CMK (cell line): Measurements from ENCODE around the gene SAMD8.
"Not testable (repeated sequence)": the region's sequence is repeated elsewhere in the genome, so short reads cannot be mapped to it uniquely, and the experiment has no call there.

Experiments used
- DNase-seq: peaks from one replicate; pipeline ENCODE4 v3.0.0-alpha.2; 2010; ENCODE audit warnings: low read depth

SAMD8 gene

DNA sequence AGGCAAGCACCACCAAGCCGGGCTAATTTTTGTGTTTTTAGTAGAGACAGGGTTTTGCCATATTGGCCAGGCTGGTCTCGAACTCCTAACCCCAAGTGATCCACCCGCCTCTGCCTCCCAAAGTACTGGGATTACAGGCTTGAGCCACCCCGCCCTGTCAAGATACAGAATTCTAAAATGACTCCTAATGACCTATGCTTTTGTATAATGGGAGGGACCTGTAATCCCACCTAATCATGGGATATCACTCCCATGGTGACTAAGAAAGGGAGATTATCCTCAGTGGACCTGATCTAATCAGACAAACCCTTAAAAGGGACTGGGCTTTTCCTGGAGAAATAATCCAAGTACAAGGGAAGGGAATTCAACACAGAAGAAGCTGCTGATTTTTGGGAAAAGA, 28.8 kb downstream of the SAMD8 start:
- no peak for DNase-seq

GRCh38 chr10:75143353-75143752, 31.9 kb downstream of the SAMD8 start:
- DNase-seq: no peak

DNA sequence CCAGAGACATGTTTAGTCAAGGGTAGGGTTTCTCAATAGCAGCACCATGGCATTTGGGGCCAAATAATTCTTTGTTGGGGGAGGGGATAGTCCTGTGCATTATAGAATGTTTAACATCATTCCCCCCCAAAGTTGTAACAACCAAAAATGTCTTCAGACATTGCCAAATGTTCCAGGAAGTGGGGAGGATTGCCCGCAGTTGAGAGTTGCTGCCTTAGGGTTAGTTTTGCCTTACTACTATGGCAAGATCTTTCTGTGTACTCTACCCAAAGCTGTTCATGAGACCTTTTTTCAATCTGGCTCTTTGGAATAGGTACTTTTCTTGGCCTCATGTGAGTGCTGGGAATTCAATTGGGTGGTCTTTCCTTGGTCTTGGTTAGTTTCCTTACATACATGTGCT, 34.1 kb downstream of the SAMD8 start:
- DNase-seq: no peak

- DNase-seq: no peak
Observed at GRCh38 chr10:75146780-75147179, 35.3 kb downstream of the SAMD8 start.

DNA sequence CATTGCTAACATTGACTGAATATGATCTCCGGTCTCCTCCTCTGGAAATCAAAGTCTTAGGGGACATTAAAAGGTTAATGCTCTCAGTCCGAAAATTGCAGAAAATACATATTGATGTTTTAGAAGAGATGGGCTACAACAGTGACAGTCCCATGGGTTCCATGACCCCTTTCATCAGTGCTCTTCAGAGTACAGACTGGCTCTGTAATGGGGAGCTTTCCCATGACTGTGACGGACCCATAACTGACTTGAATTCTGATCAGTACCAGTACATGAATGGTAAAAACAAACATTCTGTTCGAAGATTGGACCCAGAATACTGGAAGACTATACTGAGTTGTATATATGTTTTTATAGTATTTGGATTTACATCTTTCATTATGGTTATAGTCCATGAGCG, 39.2 kb downstream of the SAMD8 start:
- DNase-seq: no peak

DNA sequence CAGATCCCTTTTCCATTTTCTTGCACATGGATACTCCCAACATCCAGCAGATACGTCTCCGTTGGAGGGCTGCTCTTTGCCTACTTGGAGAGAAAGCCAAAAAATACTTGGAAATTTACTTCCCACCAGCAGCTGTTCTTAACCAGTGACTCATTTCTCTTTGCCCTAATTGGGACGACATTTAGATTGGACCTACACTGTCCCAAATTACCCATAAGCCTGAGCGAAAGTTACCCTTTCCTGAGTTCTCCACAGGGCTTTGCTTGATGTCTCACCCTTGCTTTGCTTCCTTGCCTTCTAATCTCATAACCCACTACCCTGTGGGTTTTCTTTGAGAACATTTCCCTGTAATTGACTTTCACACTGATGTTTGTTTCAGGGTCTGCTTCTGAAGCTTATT, 48.1 kb downstream of the SAMD8 start:
- DNase-seq: no peak

DNA sequence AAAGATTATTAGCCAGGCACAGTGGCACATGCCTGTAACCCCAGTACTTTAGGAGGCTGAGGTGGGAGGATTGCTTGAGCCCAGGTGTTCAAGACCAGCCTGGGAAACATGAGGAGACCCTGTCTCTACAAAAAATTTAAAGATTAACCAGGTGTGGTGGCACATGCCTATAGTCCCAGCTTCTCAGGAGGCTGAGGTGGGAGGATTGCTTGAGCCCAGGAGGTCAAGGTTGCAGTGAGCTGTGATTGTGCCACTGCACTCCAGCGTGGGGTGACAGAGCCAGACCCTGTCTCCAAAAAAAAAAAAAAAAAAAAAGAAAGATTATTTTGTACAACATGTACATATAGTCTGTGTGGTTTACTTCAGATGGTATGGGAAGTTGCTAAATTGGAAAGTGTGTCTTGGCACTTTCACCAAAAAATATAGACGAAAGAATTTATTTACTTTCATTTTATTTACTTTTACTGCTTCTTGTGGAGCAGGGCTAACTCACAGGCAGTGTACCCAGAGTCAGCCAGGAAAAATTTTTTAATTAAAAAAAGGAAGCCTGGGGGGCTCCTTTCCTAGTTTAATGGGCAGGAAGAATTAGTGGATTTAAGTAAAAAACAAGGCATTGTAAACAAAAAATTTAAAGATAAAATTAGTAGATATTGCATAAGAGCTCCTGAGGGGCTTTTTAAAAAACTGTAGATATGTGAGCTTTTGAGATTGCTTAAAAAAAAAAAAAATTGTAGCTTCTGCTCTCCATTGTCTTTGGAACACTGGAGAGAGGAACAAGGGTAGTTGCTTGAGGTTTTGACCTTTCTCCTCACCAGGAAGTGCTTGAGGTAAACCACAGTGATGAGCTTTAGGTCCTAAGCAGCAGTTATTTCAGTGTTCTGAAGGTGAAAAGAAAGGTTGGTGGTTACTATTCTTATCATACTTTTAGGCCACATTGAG, 54.5 kb downstream of the SAMD8 start:
- DNase-seq: no peak

GRCh38 chr10:75166623-75166972, 55.1 kb downstream of the SAMD8 start:
- no peak for DNase-seq

DNA sequence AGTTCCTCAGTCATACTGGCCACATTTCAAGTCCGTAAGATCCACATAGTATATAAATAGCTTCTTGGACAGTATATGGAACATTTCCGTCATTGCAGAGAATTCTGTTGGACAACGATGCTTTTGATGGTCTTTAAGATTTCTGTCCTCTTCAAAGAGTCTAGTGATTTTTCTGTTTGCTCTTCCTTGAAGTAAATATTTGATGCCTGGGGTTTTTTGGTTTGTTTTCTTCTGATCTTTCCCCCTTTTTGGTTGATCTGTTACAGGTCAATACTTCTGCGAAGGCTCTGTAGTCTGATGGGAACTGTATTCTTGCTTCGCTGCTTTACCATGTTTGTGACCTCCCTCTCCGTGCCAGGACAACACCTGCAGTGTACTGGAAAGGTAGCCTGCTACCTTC, 56.8 kb downstream of the SAMD8 start:
- DNase-seq: no peak

DNA sequence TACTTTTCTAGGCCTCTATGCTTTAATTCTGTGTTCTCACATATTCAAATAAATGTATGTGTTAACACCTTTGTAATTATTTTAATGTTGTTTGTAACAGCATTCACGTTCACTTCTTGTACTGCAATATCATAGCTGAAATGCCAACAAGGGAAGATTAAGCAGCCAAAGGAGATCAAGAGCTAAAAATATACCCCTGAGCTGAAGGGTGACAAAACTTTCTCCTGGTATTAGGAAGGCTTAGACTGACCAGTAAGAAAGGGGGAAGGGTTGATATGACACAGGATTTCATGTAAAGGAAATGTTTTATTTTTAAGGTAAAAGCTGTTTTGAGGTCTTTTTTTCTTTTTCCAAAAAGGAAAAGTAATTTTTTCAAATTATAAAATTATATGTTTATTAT, 58.8 kb downstream of the SAMD8 start:
- no peak for DNase-seq

DNA sequence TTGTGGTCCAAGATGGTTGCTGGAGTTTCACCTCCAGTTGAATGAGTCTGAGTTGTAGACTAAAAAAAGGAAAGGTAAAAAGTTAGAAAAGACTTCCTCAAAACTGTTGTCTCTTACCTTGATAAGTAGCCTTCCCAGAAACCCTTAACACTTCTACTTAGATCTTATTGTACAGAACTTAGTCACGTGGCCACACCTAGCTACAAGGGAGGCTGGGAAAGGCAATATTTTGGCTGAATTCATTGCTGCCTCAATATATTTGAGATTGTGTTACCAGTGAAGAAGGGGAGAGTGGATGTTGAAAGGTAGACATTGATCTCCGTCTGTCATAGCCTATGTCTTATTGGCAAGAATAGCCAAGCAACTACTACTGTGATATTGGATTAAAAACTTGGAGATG, 63.6 kb downstream of the SAMD8 start:
- DNase-seq: no peak

GRCh38 chr10:75176046-75176445, 64.6 kb downstream of the SAMD8 start:
- DNase-seq: no peak

DNA sequence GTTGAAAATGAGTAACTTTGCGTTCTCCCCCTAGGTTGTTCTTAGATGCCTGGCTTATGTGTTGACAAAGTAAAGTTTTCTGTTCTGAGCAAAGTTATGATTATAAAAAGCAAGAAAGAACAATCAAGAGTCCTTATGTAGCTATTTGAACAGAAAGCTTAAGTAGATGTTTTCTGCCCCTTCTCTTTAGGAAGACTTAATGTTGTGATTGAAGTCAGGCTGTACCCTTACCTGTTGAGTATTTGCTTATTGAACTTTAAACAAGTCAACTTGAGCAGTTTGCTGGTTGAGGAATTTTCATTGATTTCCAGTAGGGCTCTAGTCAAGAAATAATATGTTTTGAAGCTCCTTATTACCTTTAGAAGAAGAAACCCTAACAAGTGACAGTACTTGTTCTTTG, 65.3 kb downstream of the SAMD8 start:
- no peak for DNase-seq

- no peak for DNase-seq
Observed at GRCh38 chr10:75179657-75180177, 68.3 kb downstream of the SAMD8 start.

DNA sequence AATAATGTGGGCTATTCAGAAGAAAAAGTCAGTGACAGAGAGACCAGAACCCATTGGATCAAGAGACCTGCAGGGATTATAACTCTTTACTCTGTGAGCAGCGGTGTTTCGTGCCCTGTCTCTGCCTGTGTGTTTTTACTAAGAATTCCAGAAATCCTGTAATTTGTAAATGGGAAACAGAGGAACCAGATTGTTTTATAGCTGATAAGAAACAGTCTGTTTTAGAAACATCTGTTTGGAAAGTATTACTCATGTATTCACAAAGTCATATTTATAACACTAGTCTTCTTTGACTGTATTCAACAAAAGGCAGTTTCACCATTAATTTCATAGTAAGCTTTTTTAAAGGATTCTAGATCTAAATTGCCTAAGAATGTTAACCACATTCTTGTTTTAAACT, 69.1 kb downstream of the SAMD8 start:
- DNase-seq: no peak

DNA sequence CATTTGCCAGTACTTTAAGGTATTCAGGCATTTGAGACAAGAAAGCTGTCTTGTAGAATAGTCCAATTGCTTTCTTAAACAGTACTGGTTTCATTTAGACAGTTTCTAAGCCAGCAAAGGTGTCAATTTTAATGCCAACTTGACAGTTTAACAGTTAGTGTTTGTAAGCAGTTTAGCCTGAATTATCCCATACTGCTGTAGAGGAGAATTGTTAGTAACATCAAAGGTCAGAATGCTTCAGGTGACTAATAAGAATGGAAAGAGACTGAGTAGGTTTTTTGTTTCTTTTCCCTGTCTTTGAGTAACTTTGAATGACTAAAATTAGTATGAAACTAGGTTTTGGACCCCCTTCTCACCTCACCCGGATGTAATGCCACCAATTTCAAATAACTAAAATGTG, 69.6 kb downstream of the SAMD8 start:
- no peak for DNase-seq

- no peak for DNase-seq
Observed at GRCh38 chr10:75186310-75186709, 74.9 kb downstream of the SAMD8 start.

DNA sequence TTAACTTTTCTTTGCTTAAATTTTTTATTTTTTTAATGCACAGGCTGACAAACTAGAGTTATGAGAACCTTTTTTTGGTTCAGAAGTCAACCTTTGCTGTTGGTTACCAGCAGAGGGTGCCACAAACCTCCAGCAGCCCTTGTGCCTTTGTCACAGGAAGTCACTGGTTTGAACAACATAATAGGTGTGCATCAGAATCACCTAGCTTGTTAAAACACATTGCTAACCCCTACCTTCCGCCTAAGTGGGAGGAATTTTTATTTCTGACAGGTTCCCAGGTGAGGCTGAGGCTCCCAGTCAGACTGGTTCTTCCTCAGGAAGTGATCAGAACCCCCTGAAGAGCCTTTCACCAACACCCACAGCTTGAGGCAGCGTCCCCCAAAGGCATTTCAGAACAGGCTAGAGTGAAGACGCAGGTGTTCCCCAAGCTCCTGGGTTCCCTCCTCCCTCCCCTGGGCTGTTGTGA, 76.5 kb downstream of the SAMD8 start:
- peak; percentile 14 for DNase-seq

GRCh38 chr10:75188522-75188921, 77.1 kb downstream of the SAMD8 start:
- DNase-seq: not testable (repeated sequence)

GRCh38 chr10:75189266-75190096, 78.0 kb downstream of the SAMD8 start:
- no peak for DNase-seq

- no peak for DNase-seq
Observed at GRCh38 chr10:75191821-75192568, 80.5 kb downstream of the SAMD8 start.

DNA sequence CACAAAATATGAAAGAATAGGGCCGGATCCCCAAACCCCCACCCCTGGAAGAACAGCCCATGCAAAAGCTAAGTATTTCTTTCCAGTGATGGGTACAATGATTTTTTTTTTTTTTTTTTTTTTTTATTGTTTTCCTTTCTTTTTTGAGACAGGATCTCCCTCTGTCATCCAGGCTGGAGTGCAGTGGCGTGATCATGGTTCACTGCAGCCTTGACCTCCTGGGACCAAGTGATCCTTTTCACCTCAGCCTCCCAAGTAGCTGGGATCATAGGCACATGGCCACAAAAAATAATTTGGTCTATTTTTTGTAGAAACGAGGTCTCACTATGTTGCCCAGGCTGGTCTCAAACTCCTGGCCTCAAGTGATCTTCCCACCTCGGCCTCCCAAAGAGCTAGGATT, 83.2 kb downstream of the SAMD8 start:
- DNase-seq: not testable (repeated sequence)
